Bronchial epithelial cell (primary cell): ENCODE results near the gene SRBD1. TPM values are rescaled to one million over a fixed set of nuclear protein-coding genes. Genes with fewer than 3 reads are reported as not detected.

Source experiments
- DNase-seq: peaks from one replicate; pipeline ENCODE4 v3.0.0-alpha.2; 2010; ENCODE audit warnings: low read depth
- FAIRE-seq: peaks from 2 replicates; lab custom pipeline; 2011; peaks lifted over from hg19 to GRCh38; lab: Jason Lieb, UNC
- H3K27me3 ChIP-seq: 2 replicates; pipeline ENCODE4 v1.5.1; 2011; ENCODE audit warnings: low read length; ENCODE audit not compliant: control insufficient read depth, insufficient read depth
- H3K36me3 ChIP-seq: 2 replicates; pipeline ENCODE4 v1.5.1; 2011; ENCODE audit warnings: low read length; ENCODE audit not compliant: control insufficient read depth, insufficient read depth
- H3K4me3 ChIP-seq: 2 replicates; pipeline ENCODE4 v1.5.1; 2011; ENCODE audit warnings: mild to moderate bottlenecking, low read depth, low read length, control low read depth
- total RNA-seq: library from RNA; depleted of rRNA; stranded (reverse); fragments of >200 nt; gene quantifications from 2 replicates; pipeline ENCODE4 v1.2.1, GENCODE V29; 2014
- TF ChIP-seq, protein P1 (sequence below): IDR thresholded peaks from 2 replicates; pipeline ENCODE4 v1.5.1; 2011; ENCODE audit warnings: mild to moderate bottlenecking, moderate library complexity, low read length, control low read depth, inconsistent platforms; ENCODE audit not compliant: insufficient read depth, severe bottlenecking

Gene SRBD1
- total RNA-seq, 1 donor from 2014 or later, result 12.9 TPM

- Histone ChIP-seq H3K27me3 (no peaks in the 10 kb centered on the region), H3K36me3 (no peaks in the 10 kb centered on the region), H3K4me3 (no peak overlapping the region)
- TF ChIP-seq, protein P1, sequence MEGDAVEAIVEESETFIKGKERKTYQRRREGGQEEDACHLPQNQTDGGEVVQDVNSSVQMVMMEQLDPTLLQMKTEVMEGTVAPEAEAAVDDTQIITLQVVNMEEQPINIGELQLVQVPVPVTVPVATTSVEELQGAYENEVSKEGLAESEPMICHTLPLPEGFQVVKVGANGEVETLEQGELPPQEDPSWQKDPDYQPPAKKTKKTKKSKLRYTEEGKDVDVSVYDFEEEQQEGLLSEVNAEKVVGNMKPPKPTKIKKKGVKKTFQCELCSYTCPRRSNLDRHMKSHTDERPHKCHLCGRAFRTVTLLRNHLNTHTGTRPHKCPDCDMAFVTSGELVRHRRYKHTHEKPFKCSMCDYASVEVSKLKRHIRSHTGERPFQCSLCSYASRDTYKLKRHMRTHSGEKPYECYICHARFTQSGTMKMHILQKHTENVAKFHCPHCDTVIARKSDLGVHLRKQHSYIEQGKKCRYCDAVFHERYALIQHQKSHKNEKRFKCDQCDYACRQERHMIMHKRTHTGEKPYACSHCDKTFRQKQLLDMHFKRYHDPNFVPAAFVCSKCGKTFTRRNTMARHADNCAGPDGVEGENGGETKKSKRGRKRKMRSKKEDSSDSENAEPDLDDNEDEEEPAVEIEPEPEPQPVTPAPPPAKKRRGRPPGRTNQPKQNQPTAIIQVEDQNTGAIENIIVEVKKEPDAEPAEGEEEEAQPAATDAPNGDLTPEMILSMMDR, result no peak
- FAIRE-seq, result no peak
- DNase-seq, result no peak
These were observed 188.1 kb downstream of the SRBD1 start for GRCh38 chr2:45422921-45423320.

- H3K36me3 ChIP-seq, result no peaks in the 10 kb centered on the region
- no peak overlapping the region for H3K4me3 ChIP-seq
- no peak for FAIRE-seq
- TF ChIP-seq, protein P1, result no peak
- no peaks in the 10 kb centered on the region for H3K27me3 ChIP-seq
- no peak for DNase-seq
These were observed 192.5 kb downstream of the SRBD1 start for GRCh38 chr2:45418532-45418931.

GRCh38 chr2:45415534-45416123 lies 195.4 kb downstream of the SRBD1 start:
- Histone ChIP-seq H3K4me3 (no peak overlapping the region), H3K27me3 (no peaks in the 10 kb centered on the region), H3K36me3 (no peaks in the 10 kb centered on the region)
- no peak for FAIRE-seq
- DNase-seq, result no peak
- TF ChIP-seq, protein P1, result no peak

DNA sequence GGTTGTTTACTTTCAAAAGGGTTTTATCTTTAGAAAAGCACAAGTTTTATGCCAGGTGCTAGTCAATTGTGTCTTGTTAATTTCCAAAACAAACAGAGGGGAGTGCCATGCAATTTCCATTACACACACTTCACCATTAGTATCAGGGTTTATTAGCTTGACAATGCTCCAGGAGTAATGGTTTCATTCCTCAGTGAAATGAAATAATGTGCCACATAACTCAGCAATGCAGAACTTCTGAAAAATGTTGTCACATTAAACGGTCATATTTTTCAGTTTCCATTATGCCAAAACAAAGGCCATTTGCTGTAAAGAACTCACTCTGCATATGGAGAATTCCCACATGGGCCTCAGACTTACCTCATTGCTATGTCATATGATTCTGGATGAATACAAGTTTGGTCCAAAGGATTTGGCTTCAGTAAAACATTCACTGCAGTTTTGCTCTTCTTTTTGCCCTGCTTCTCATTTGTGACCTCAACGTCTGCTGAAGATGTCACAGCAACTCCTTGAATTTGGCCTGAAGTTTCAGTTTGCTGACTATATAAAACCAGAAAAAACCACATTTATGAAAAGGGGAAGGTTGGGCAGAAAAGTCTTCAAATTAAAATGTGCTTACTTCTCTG lies 198.2 kb downstream of the SRBD1 start:
- TF ChIP-seq, protein P1, result no peak
- DNase-seq (no peak), FAIRE-seq (no peak)
- Histone ChIP-seq H3K36me3 (no peaks in the 10 kb centered on the region), H3K4me3 (no peak overlapping the region), H3K27me3 (no peaks in the 10 kb centered on the region)

DNA sequence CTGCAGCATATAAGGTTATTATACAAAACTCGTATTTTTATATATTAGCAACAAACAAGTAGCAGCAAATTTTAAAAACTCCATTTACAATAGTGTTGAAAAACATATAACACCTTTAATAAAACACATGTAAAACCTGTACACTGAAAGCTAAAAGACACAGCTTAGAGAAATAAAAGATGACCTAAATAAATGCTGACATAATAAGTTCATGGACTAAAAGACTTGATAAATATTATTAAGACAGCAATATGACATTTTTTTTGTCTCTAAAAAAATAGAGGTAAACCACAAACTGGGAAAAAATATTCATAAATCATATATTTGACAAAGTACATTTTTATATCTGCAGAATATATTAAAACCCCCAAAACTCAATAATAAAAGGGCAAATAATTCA lies 201.4 kb downstream of the SRBD1 start:
- Histone ChIP-seq H3K36me3 (no peaks in the 10 kb centered on the region), H3K27me3 (no peaks in the 10 kb centered on the region), H3K4me3 (no peak overlapping the region)
- TF ChIP-seq, protein P1, result no peak
- FAIRE-seq (no peak), DNase-seq (no peak)
